Activated CD4-positive, alpha-beta T cell treated with anti-CD3 and anti-CD28 coated beads for 36 hours (primary cell): Measurements from ENCODE around the gene FNBP1L. TPM values are rescaled to one million over a fixed set of nuclear protein-coding genes. Genes with fewer than 3 reads are reported as not detected.

Source experiments
- ATAC-seq: fragments of 200-7000 bp; cut with Tn5 transposase; one replicate; pipeline ENCODE4 v1.10.0; 2021; ENCODE audit warnings: mild to moderate bottlenecking, moderate library complexity
- CTCF ChIA-PET: fragments of 350-600 bp; sonication (Branson Sonifier 250); formaldehyde crosslinking; loops from one replicate; lab custom pipeline; 2021; ENCODE audit warnings: antibody characterized with exemption; lab: Charles Lee
- POLR2A ChIA-PET: fragments of 350-600 bp; sonication (Branson Sonifier 250); formaldehyde crosslinking; loops from one replicate; lab custom pipeline; 2021; ENCODE audit warnings: antibody characterized with exemption, inconsistent platforms; lab: Charles Lee
- DNase-seq: peaks from one replicate; pipeline ENCODE4 v3.0.0-alpha.2; 2020
- H3K27ac Mint-ChIP-seq: one replicate; pipeline ENCODE4 v1.8.0; 2021; ENCODE audit warnings: mixed read lengths
- H3K27me3 Mint-ChIP-seq: one replicate; pipeline ENCODE4 v1.8.0; 2021; ENCODE audit warnings: mixed read lengths
- H3K36me3 Mint-ChIP-seq: one replicate; pipeline ENCODE4 v1.8.0; 2021; ENCODE audit warnings: low read depth, mixed read lengths
- H3K4me1 Mint-ChIP-seq: one replicate; pipeline ENCODE4 v1.8.0; 2021; ENCODE audit warnings: mixed read lengths
- H3K4me3 Mint-ChIP-seq: one replicate; pipeline ENCODE4 v1.8.0; 2021; ENCODE audit warnings: mild to moderate bottlenecking, moderate library complexity, mixed read lengths
- H3K9me3 Mint-ChIP-seq: one replicate; pipeline ENCODE4 v1.8.0; 2021; ENCODE audit warnings: low read depth, mixed read lengths
- intact Hi-C, 2 experiments: fragments of 100-400 bp; cut with DNase I in 1 of 2; cut with micrococcal nuclease in 1 of 2; formaldehyde crosslinking; loops; one replicate each; pipeline versions ENCODE4 v1.14.2 to v1.15.1; 2022 to 2024; cut with DNase I, micrococcal nuclease
- total RNA-seq, 2 experiments: library from RNA; stranded (reverse); gene quantifications; one replicate each; pipeline ENCODE4 v1.2.3, GENCODE V29; 2021

The FNBP1L gene
- total RNA-seq, 2 experiments from 2014 or later = 1.2 to 1.4 TPM

DNA sequence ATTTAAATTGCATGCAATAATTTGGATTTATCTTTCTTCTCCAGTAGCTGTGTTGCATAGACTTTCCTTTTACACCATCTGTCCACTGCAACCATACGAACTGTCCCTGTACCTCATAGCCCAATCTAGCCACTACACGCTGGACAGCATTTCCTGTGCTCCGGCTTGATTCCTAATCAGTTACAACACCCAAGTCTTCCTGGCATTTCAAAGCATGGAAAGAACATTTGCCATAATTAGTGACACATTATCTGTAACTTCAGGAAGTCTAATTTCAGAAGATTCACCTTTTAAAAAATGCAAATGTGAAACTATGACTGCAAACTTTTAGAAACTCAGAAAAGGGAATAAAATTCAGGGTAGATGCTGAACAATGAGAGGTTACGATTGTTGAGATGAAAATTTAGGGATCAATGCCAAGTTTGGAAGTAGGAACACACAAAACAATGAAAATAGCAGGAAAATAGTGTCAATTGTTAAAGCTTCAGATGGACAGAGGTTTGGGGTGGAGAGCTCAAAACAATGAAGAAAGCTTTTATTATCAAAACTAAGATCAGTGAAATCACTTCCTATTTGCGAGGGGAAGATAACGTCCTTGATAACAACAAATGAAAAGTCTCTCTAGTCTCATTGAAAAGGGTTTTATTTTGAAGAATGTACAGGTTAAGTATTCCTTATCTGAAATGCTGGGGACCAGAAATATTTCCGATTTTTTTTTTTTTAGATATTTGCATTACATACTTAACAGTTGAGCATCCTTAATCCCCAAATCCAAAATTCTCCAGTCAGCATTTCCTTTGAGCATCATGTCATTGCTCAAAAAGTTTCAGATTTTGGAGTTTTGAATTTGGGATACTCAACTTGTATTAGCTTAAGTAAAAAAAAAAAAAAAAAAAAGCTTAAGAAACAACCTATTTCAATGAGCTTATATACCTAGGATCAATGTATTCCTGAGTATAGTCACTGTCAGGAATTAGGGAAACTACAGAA, 107.3 kb downstream of the FNBP1L start:
- intact Hi-C loops = no loop called here
- H3K4me3 Mint-ChIP-seq = no peak overlapping the region
- H3K4me1 Mint-ChIP-seq = peaks cover 20% of the 10 kb centered on the region
- POLR2A ChIA-PET = no interaction called here
- no peak for ATAC-seq
- no peak overlapping the region for H3K27ac Mint-ChIP-seq
- no peaks in the 10 kb centered on the region for H3K9me3 Mint-ChIP-seq
- H3K27me3 Mint-ChIP-seq = no peaks in the 10 kb centered on the region
- no peak for DNase-seq
- CTCF ChIA-PET = interaction anchor here (0.7 to 1.5 kb wide), 2 partner anchors 28 to 74 kb away, joined by 3 read pairs; no protein-coding TSS in a partner anchor
- H3K36me3 Mint-ChIP-seq = no peaks in the 10 kb centered on the region

DNA sequence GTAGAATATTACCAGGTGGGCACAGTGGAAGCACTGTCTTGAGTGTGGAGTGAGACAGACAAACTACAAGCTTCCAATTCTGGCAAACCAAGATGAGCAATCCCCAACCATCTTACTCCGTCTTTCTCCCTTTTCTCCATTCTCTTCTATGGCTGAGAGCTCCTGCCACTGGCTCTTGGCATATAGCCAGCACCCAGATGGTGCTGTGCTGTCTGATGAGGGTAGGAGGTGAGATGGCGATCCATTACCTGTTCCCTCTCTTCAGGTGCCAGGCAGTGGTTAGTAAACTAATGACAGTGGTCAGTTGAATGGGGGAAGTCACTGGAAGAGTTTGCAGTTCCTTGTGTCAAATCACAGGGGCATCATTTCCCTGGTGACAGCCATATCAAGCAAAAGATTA, 108.4 kb downstream of the FNBP1L start:
- ATAC-seq (no peak), DNase-seq (no peak)
- H3K4me3 Mint-ChIP-seq = no peak overlapping the region
- ChIA-PET CTCF (interaction anchor here (0.7 kb wide), 1 partner anchor 29 kb away, joined by 3 read pairs; no protein-coding TSS in a partner anchor), POLR2A (no interaction called here)
- no peak overlapping the region for H3K27ac Mint-ChIP-seq
- H3K27me3 Mint-ChIP-seq = no peaks in the 10 kb centered on the region
- H3K9me3 Mint-ChIP-seq = no peaks in the 10 kb centered on the region
- peaks cover 20% of the 10 kb centered on the region for H3K4me1 Mint-ChIP-seq
- no peaks in the 10 kb centered on the region for H3K36me3 Mint-ChIP-seq
- intact Hi-C loops = no loop called here

DNA sequence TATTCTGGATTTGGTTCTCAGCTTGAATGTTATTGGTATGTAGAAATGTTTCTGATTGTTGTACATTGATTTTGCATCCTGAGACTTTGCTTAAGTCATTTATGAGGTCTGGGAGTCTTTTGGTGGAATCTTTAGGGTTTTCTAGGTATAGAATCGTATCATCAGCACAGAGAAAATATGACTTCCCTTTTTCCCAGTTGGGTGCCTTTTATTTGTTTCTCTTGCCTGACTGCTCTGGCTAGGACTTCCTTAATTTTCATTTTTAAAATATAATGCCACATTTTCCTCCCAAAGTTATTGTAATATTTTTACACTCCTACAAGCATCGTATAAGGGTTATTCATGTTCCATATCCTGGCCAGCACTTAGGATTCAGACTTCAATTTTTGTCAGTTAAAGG, 111.1 kb downstream of the FNBP1L start:
- Mint-ChIP-seq H3K4me3 (no peak overlapping the region), H3K36me3 (no peaks in the 10 kb centered on the region), H3K4me1 (peaks cover 15% of the 10 kb centered on the region), H3K9me3 (no peaks in the 10 kb centered on the region), H3K27ac (no peak overlapping the region), H3K27me3 (no peaks in the 10 kb centered on the region)
- no peak for ATAC-seq
- intact Hi-C loops = no loop called here
- no peak for DNase-seq
- ChIA-PET CTCF (interaction anchor here (0.5 kb wide), 1 partner anchor 1040 kb away, joined by 3 read pairs; no protein-coding TSS in a partner anchor), POLR2A (no interaction called here)

DNA sequence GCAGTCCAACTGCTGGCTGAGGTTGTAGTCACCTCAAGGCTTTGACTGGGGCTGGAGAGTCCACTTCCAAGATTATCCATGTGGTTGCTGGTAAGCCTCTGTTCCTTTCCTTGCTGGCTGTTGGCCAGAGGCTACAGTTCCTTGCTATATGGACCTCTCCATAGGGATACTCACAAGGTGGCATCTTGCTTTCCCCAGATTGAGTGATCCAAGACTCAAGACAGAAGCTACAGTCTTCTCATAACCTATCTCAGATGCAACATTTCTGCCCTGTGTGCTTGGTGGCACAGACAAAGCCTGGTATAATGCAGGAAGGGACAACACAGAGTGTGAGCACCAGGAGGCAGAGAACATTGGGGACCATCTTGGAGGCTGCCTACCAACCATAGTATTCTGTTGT, 111.8 kb downstream of the FNBP1L start:
- DNase-seq (no peak), ATAC-seq (no peak)
- no peaks in the 10 kb centered on the region for H3K36me3 Mint-ChIP-seq
- CTCF ChIA-PET = no interaction called here
- no peaks in the 10 kb centered on the region for H3K27me3 Mint-ChIP-seq
- POLR2A ChIA-PET = no interaction called here
- H3K4me3 Mint-ChIP-seq = no peak overlapping the region
- H3K4me1 Mint-ChIP-seq = peaks cover 9% of the 10 kb centered on the region
- no peaks in the 10 kb centered on the region for H3K9me3 Mint-ChIP-seq
- H3K27ac Mint-ChIP-seq = no peak overlapping the region
- intact Hi-C loops = no loop called here

DNA sequence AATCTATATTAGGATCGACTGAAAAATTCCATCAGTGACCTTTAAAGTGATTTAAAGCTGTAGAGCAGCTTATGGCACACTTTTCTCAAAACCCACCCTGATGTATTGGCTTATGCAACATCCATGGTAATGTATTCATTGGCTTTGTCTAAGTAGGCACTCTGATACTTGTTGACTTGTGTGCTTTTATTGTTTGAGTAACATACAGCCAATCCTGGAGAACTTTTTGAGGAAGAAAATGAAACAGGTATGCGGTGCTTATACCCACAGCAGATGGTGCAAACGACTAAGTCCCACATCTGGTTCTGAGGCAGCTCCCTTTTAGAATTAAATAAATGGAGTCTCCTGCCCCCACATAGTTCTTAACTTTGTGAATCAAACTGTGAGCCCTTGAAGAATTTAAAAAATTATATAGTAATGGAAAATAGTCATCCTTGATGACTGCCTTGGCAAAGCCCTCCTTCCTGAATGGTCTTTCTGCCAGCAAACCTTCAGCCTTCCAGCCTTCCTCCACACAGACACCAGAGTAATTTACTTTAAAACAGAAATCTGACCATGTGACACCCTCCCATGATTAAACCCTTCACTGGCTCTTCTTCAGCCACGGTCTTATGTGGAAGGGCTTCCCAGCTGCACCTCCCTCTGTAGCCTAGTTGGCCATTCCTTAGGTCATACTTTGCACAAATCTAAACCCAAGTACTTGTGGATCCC, 117.7 kb downstream of the FNBP1L start:
- ATAC-seq (no peak), DNase-seq (no peak)
- Mint-ChIP-seq H3K36me3 (no peaks in the 10 kb centered on the region), H3K9me3 (no peaks in the 10 kb centered on the region), H3K4me1 (no peaks in the 10 kb centered on the region), H3K27me3 (no peaks in the 10 kb centered on the region), H3K27ac (no peak overlapping the region), H3K4me3 (no peak overlapping the region)
- POLR2A ChIA-PET = no interaction called here
- intact Hi-C loops = no loop called here
- CTCF ChIA-PET = interaction anchor here (0.7 kb wide), 1 partner anchor 42 kb away, joined by 6 read pairs; no protein-coding TSS in a partner anchor

DNA sequence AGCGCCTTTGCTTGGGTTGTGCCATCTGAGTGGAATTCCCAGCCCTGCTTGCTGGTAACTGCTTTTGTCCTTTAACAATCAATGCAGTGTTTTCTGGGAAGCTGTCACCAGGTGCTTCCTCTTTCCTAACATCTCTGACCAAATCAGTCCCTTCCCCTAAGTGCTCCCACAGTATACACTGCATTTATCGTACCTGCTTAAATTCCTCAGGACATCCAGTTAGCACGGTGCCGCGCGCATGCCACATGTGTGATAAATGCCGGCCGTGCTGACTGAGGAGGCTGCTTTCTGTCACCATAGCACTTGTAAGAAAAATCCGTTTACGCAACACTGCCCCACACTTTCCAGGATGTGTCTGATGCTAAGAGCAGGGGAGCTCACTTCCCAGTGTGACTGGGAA, 118.3 kb downstream of the FNBP1L start:
- H3K27ac Mint-ChIP-seq = no peak overlapping the region
- H3K36me3 Mint-ChIP-seq = no peaks in the 10 kb centered on the region
- ChIA-PET CTCF (interaction anchor here (0.7 kb wide), 1 partner anchor 41 kb away, joined by 6 read pairs; no protein-coding TSS in a partner anchor), POLR2A (no interaction called here)
- no peak for ATAC-seq
- no peak overlapping the region for H3K4me3 Mint-ChIP-seq
- no peaks in the 10 kb centered on the region for H3K4me1 Mint-ChIP-seq
- no peak for DNase-seq
- no peaks in the 10 kb centered on the region for H3K9me3 Mint-ChIP-seq
- H3K27me3 Mint-ChIP-seq = no peaks in the 10 kb centered on the region
- intact Hi-C loops = no loop called here

DNA sequence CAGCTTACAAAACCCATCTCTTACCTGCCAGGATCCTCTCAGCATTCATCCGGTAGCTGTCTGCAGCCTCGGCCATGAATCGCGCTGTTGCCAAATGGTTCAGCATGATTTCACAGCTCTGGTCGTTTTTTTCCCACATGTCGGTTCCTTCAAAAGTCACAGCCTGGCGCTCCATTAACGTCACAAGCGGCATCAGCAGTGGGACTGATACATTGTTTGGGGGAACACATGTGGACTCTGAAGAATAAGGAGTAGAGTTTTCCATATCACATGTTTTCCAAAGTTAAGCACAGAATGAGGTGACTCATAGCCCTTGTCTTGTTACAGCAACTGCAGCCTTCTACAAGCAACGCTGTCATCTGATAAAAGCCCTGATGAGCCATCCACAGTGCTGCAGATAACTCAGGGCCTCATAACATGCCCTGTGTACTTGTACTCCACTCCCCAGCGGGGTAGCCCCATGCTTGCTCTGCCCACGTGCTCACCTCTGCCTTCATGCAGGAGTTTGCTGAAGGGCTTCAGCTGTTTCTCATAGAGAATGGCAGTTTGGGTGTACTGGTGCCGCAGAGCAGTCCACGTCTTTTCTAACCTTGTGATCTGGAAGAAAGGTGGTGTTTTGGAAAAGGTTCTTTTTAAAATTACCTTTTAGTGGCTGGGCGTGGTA, 119.5 kb downstream of the FNBP1L start:
- Mint-ChIP-seq H3K27ac (no peak overlapping the region), H3K4me1 (no peaks in the 10 kb centered on the region), H3K36me3 (no peaks in the 10 kb centered on the region), H3K4me3 (no peak overlapping the region), H3K9me3 (no peaks in the 10 kb centered on the region), H3K27me3 (no peaks in the 10 kb centered on the region)
- DNase-seq (peak; percentile 33), ATAC-seq (peak; percentile 78)
- ChIA-PET CTCF (no interaction called here), POLR2A (no interaction called here)
- intact Hi-C loops = no loop called here

DNA sequence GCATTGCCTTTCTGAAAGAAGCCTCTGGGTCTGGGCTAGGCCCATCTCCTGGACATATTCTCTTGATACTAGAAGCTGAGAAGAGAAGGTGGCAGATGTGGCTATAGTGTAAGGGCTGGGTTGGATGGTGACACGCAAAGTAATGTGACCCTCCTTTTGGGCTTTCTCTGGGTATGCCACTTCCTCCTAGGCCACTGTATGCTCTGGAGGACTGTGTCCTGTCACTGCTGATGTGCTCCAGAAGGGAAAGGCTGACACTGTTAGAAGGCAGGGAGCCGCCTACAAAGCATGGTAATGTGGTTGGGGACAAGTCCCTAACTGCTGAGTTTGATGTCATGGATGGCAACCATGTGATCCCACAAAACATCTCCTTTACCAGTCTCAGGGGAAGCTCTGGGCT, 121.6 kb downstream of the FNBP1L start:
- intact Hi-C loops = no loop called here
- ATAC-seq (no peak), DNase-seq (no peak)
- POLR2A ChIA-PET = no interaction called here
- no peaks in the 10 kb centered on the region for H3K27me3 Mint-ChIP-seq
- no peaks in the 10 kb centered on the region for H3K9me3 Mint-ChIP-seq
- no peaks in the 10 kb centered on the region for H3K4me1 Mint-ChIP-seq
- CTCF ChIA-PET = interaction anchor here (1.2 to 1.9 kb wide), 2 partner anchors 60 to 134 kb away, joined by 3 to 7 read pairs; no protein-coding TSS in a partner anchor
- H3K4me3 Mint-ChIP-seq = no peak overlapping the region
- no peak overlapping the region for H3K27ac Mint-ChIP-seq
- H3K36me3 Mint-ChIP-seq = no peaks in the 10 kb centered on the region

DNA sequence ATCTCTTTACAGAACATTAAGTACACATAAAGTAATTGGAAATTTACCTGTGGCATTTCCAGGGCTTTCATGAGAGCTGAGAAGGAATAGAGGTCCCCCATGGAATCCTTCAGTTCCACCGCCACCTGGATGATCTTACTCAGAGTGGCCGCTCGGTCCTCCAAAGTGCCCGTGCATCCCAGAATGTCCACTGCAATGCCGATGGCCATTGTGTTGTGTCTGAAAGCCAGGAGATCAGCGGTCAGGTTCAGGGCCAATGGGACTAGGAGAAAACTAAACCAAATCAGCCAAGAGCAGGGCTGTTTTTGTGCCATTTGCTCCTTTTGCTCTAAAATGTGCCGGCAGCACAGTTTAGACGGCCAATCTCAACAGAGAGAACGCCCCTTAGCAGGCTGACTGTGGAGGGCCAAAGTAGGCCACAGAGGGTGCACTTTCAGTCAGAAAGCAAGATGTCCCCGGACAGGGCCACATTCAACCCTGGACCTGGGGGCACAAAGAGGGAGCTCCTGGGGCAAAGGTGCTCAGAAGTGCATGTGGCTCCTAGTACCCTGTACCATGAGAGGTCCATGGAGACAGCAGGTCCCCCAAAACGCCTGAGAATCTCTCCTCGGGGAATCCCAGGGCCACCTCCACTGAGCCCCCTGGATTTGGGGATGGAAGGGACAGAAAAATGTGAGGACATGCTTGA, 123.8 kb downstream of the FNBP1L start:
- Mint-ChIP-seq H3K4me1 (no peaks in the 10 kb centered on the region), H3K27me3 (no peaks in the 10 kb centered on the region), H3K9me3 (no peaks in the 10 kb centered on the region), H3K27ac (no peak overlapping the region), H3K4me3 (no peak overlapping the region), H3K36me3 (no peaks in the 10 kb centered on the region)
- POLR2A ChIA-PET = no interaction called here
- ATAC-seq (no peak), DNase-seq (no peak)
- CTCF ChIA-PET = no interaction called here
- intact Hi-C loops = no loop called here

DNA sequence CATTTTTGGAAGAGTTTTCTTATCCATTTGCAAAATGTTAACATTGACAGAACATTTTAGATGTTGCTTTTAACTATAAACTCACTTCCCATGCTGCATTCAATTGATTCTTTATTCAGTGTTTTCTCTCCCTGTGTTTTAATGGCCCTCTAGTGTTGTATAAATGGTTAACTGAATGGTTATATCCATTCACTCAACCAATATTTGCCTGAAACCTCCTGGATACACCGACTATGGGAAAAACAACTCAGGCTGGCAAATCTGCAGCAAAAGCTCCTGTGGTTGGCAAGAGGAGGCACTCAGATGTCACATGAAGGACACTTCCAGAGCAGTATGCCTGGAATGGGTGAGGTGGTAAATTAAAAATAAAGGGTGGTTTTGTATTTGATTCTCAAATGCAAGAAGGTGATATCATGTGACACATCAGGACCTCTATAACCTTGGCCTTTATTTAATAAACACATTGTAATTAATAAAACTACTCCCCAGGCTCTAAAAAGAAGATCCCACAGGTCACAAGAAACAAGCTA, 126.1 kb downstream of the FNBP1L start:
- Mint-ChIP-seq H3K27me3 (no peaks in the 10 kb centered on the region), H3K27ac (no peak overlapping the region), H3K9me3 (no peaks in the 10 kb centered on the region), H3K36me3 (no peaks in the 10 kb centered on the region), H3K4me3 (no peak overlapping the region), H3K4me1 (no peaks in the 10 kb centered on the region)
- ATAC-seq (no peak), DNase-seq (no peak)
- intact Hi-C loops = no loop called here
- POLR2A ChIA-PET = no interaction called here
- CTCF ChIA-PET = no interaction called here

DNA sequence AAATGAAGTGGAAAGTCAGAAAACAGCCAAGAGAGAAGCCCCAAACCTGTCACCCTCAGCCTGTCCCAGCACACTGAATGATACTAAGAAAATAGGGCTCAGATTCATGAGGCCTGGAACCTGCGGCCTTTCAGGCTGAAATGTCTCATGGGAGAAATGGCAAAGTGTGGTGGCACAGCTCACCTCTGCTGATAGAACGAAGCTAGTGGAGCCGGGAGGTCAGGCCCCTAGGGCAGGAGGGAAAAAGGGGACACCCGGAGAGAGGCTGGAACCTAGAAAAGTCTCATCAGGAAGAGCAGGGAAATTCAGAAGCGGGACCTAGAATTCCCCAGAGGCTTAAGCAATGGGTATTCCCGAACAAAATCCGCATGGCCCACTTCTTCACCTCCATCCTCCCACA, 126.6 kb downstream of the FNBP1L start:
- Mint-ChIP-seq H3K9me3 (no peaks in the 10 kb centered on the region), H3K27me3 (no peaks in the 10 kb centered on the region), H3K4me1 (no peaks in the 10 kb centered on the region), H3K4me3 (no peak overlapping the region), H3K27ac (no peak overlapping the region), H3K36me3 (no peaks in the 10 kb centered on the region)
- DNase-seq (no peak), ATAC-seq (no peak)
- ChIA-PET CTCF (no interaction called here), POLR2A (no interaction called here)
- intact Hi-C loops = no loop called here
